HG03571 (cell line): Measurements from ENCODE around the gene OR9Q2.
"Not testable (repeated sequence)": the region's sequence is repeated elsewhere in the genome, so short reads cannot be mapped to it uniquely, and the experiment has no call there.

Experiments
- ATAC-seq: cut with Tn5 transposase; IDR thresholded peaks from one replicate; pipeline ENCODE4 v1.9.1; 2021; ENCODE audit not compliant: unreplicated experiment

The OR9Q2 gene, protein sequence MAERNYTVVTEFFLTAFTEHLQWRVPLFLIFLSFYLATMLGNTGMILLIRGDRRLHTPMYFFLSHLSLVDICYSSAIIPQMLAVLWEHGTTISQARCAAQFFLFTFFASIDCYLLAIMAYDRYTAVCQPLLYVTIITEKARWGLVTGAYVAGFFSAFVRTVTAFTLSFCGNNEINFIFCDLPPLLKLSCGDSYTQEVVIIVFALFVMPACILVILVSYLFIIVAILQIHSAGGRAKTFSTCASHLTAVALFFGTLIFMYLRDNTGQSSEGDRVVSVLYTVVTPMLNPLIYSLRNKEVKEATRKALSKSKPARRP

DNA sequence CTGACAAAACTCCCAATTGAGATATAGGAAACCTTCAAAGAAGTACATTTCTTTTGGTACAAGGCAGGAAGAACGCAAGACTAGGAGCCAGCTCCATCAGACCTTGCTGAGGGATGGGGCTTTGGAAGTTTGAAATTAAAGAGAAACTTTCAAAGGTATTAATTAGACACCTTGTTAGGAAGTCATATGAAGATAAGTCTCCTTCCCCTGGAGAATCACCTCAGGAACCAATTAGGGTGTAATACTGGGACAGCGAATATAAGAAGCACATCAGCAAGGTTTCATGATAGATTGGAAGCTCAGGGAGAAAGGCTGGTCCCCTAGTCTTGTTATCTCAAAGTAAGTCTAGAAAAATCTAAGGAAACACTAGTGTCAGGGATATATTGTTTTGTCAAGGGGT lies at the start of gene OR9Q2:
Gene OR9Q2, plus strand, starts transcription at position 301 of the 400 bp plus-strand sequence. CDS start 1,421 bp downstream, outside the sequence.
- ATAC-seq = no peak

DNA sequence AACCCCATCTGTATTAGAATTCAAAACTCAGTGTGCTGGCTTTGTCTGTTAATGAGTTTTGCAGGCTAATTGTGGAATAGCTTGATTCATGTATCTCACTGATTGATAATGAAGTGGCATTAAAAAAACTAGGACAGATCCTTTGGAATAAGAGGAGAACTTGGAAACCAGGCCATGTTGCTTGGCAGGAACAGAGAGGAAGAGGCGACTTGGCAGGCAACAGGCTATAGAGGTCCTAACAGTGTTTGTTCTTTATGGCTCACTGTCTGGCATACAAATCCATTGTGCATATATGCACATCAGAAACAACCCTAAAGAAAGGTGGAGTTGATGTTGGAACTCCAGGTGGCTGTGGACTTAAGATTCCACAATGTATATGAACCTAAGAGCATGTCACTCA lies 46.1 kb upstream of the OR9Q2 start:
- no peak for ATAC-seq

DNA sequence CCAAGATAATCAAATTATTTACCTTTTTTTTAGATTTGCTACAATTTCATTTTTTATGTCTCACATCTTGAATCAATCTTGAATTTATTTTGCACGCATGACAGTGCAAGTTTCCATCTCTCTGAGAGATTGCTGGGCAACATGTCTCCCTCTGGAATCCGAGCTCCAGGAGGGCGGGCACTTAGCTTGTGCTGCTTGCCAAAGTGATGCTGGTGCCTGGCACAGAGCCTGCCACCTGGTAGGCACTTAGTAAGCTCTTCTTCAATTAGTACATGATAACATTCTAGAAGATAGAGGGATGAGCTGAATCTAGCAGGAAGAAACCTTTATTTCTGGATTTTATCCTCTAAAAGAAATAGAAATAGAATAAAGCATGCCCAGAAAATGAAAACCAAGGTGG lies 36.1 kb upstream of the OR9Q2 start:
- no peak for ATAC-seq

DNA sequence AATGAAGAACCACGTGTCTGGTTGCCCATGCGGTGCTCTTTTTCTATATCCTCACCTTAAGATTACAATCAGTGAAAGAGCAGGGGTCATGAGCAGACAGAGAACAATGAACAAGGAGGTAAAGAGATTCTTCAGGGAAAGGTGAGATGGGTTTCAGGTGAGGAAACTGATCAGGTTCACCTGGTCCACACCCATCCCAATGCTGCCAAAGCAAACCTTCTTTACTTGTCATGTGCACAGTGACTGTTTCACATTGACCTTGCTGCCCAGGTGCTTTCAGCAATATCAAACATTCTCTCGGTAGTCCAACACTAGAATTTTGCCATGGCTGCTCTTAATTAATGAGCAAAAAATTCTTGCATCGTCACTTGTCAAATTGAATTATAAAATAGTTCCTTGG lies 24.5 kb upstream of the OR9Q2 start:
- no peak for ATAC-seq

DNA sequence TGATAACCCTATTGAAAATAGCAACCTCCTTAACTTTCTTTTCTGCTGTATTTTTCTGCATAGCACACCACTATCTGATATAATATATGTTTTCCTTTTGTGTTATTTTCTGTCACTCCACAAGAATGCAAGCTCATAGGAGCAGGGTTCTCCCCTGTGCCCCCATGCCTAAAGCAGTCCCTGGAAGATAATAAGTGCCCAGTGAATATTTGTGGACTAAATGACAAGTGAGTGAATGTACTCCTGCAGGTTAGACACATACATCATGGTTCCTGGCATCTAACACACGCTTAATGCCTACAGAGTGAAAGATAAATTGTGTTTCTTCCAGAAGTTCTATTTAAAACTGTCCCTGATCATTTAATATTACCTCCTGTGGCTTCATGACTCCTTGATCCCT lies 23.9 kb upstream of the OR9Q2 start:
- ATAC-seq = no peak

DNA sequence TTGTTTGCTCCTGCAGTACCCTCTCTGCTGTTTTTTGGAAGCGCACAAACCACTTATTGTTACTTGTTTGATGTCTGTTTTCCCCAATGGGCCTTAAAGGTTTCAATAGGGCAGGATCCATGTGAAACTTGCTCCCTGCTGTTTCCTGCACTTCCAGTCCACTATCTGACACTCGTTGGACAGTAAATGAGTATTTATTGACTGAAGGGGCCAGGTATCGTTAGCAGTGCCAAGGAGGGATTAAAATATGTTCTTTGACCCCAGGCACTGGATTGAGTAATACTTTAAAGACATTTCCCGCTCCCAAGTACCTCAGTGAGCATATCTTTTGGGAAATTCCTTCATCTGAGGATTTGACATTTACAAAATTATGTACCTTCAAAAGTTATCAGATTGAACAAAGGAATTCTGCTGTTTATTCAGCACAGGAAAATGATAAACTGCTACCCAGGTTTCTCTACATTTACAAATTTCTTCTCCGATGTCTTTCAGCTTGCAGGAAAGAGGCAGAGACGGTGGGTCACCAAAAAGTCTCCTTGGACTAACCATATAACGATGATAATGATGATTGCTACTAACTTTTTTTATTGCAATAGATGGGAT lies 23.3 kb upstream of the OR9Q2 start:
- ATAC-seq = no peak

DNA sequence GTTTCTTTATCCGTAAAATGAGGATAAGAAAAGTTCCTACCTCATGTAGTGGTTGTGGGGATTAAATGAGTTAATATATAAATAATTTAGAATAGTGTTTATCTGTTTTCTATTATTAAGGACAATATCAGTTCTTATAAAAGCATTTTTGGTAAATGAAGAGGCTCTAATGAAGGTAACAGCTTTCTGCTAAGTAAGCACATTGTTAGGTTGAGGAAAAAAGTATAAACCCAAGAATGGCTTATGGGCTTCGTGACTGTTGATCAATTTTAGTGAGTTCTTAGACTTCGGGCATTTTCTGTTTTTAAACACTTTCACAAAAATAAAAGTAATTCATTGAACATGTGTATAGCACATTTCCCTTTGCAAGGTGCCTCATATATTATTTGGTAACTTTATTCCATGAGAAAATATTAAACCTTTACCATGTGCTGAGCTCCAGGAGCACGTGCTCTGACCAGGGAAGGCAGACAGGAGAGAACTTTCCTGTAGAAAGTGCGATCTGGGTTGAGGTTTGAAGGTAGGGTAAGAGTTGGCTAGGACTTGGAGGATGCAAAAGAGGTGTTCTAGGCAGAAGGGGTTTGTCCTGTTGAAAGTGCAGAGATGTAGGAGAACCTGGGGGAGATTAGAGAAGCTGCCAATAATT lies 11.3 kb upstream of the OR9Q2 start:
- ATAC-seq = no peak

DNA sequence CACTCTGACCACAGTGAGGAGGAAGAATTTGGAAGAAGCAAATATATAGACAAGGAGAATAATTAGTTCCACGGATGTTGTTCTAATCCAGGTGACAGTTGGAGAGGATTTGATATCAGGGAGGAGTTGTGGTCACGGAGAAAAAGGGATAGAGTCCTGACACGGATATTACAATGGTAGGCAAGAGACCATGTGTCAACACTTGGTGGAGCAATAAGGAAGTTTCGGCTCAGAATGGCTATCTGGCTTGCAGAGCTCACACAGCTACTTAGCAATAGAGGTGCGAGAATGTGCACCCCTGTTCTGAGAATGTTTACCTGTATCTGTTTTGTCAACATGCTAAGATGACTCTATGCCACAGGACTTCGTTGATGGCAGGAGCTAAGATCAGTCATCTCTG lies 10.4 kb upstream of the OR9Q2 start:
- ATAC-seq = no peak

DNA sequence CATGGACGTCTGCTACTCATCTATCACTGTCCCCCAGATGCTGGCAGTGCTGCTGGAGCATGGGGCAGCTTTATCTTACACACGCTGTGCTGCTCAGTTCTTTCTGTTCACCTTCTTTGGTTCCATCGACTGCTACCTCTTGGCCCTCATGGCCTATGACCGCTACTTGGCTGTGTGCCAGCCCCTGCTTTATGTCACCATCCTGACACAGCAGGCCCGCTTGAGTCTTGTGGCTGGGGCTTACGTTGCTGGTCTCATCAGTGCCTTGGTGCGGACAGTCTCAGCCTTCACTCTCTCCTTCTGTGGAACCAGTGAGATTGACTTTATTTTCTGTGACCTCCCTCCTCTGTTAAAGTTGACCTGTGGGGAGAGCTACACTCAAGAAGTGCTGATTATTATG lies 9.2 kb upstream of the OR9Q2 start:
- ATAC-seq = no peak

DNA sequence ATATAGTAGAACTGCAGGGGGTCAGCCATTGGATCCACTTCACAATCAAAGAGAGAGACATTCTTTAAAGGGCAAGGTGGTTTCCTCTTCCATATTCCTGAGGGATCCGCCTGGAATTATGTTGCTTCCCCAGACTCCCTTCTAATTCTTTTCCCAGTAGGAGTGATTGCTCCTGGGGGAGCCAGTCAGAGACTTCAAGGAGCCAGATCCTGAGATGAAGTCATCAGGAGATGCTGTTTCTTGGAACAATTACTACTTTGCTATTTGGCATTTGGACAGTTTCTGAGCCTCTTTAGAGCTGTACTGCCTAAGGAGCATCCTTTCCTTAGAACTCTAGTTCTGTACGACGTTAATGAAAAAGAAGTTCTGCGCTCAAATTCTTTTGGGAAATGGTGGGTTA lies 1.9 kb upstream of the OR9Q2 start:
- no peak for ATAC-seq

DNA sequence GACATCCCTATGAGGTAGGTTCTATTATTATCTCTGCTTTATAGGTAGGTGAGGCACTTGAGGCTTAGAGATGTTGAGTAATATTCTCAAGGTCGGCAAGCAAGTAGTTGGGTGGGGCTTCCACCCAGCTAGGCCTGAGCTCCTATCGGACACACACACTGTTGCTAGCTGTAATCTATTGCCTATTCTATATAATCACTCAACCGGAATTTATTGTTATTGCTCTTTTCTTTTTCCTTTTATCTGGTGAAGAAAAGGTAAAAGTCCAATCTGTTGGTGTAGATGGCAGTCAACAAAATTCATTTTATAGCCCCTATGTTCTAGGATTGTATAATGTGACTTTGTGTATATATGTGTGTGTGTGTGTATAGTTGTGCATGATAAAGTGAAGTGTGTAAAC lies 3.4 kb downstream of the OR9Q2 start:
- ATAC-seq = no peak

DNA sequence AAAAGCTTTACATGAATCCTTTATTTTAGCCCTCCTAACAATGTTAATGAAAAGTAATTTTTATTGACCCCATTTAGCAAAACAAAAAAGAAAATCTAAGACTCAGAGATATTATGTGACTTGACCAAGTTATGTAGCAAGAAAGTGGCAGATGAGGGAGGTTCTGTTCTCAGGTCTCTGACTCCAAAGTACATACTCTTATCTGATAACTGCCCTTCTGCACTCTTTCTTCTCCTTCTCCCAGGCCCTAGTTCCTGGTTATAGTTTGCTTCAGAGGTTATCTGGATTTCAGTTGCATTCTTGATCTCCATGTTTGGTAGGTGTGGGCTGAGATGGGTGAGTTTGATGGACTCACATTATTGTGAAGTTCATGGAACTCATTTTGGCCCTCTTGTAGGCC lies 4.5 kb downstream of the OR9Q2 start:
- no peak for ATAC-seq

DNA sequence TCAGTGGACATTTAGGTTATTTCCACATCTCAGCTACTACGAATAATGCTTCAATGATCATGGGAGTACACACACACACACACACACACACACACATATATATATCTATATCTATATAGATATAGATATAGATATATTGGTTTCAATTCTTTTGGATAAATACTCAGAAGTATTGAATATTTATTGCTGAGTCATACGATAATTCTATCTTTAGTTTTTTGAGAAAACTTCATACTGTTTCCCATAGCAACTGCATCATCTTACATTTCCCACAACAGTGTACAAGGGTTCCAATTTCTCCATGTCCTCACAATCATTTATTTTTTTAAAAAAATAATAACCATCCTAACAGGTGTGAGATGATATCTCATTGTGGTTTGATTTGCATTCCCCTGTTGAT lies 7.1 kb downstream of the OR9Q2 start:
- no peak for ATAC-seq

DNA sequence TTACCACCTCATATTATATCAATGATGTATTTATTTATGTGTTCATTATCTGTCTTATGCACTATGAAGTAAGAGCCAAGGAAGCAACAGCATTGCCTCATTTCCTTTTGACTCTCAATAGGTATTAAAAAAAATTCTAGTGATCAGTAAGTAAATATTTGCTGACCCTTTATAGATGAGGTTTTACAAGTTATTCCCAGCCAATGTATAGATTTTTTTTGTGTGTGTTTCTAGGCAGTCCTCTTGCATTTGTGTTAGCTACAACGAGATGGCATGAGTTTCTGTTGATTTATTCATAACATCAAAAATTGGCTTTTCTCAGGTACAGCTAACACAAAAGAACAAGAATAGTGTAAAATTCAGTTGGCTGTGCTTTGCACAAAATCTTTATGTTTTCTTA lies 10.4 kb downstream of the OR9Q2 start:
- no peak for ATAC-seq

DNA sequence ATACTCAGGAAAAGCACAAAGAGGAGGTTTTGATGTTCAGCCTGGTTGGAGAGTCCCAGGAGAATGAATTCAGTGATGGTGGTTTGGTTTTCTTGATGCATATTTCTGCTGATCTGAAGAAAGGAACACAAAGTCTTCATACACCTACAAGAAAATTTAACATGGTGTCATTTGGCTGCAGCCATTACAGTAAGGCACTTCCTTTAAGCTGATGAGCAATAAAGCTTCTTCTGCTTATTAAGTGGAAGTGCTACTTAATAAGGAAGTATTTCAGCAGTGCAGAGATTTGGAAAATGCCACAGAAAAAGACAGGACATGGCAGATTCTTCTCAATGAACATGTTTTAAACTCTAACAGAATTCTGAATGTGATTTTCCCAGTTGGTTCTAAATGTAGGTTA lies 15.2 kb downstream of the OR9Q2 start, which contains the start of gene OR1S2:
Gene OR1S2, minus strand, starts transcription at position 101 of the 400 bp plus-strand sequence. Its CDS starts 0 bp downstream, at position 101.
- ATAC-seq = no peak

DNA sequence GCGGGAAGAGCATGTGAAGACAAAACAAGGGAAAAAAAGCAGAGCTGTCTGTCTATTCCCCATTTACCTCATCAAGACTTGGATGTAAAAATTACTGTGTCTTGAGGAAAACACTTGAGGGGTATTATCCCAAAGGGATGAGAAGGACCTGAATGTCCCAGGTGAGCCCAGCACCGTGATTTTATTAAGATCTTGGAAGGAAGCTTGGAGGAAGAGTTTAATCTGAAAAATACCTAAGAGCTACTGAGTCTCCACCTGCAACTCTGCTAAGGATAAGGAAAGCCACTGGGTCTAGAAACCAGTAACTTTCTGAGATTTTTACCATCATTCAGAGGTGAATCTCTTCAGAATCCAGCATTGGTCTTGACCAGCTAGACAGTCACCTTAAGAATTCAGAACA lies 23.6 kb downstream of the OR9Q2 start, which contains the start of gene OR1S1:
Gene OR1S1, plus strand, starts transcription at position 301 of the 400 bp plus-strand sequence.
- not testable (repeated sequence) for ATAC-seq

DNA sequence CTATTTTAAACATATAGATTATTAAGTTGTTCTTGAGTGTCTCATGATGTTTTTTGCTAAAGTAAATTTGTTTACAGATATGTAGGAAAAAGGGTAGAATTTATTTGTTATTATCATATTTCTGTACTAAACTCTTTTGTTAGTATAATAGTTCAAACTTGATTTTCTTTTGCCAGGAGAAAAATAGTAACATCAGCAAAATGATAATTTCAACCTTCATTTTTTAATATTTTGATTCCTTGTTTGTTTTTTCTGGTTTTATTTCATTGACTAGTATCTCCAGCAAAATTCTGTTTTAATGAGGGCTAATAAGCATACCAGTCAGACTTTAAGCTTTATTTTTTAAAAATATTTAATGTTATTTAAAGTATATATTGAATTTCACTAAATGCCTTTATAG lies 27.6 kb downstream of the OR9Q2 start:
- ATAC-seq = no peak

DNA sequence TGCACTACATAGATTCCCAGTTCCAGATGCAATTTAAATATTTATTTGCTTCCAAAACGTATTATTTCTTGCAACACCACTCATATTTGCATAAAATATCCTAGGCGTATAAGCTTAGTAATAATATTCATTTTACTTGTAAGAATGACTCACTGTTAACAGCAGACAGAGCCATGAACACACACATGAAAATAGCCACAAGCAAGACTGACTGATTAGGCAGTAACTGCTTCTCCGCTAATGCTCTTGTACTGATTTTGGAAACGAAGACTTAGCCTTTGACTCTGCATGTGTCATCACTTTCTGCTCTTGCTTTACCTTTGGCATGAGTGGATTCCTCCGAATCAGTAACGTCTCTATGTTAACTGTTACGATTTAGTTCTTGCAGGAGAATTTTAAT lies 33.9 kb downstream of the OR9Q2 start:
- no peak for ATAC-seq

DNA sequence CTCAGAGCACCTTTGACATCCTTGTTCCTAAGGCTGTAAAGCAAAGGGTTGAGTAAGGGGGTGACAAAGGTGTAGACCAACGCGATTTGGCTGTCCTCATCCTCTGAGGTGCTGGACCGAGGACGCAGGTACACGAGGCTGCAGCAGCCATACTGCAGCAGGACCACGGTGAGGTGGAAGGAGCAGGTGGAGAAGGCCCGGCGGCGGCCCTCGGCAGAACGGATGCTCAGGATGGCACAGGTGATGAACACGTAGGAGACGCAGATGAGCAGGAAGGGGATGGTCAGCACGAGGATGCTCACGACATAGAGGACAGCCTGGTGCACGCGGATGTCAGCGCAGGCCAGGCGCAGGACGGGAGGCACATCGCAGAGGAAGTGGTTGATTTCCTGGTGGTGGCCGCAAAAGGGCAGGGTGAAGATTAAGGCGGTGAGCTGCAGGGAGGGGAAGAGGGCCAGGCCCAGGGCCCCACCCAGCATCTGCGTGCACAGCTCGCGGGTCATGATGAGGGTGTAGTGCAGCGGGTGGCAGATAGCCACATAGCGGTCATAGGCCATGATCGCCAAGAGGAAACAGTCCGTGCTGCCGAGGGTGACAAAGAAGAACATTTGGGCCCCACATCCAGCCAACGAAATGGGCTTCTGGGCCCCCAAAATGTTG lies 39.2 kb downstream of the OR9Q2 start:
- no peak for ATAC-seq
